ENCODE data around the gene SMIM11.
"Not testable (repeated sequence)": the region's sequence is repeated elsewhere in the genome, so short reads cannot be mapped to it uniquely, and the experiment has no call there.

SMIM11 gene

DNA sequence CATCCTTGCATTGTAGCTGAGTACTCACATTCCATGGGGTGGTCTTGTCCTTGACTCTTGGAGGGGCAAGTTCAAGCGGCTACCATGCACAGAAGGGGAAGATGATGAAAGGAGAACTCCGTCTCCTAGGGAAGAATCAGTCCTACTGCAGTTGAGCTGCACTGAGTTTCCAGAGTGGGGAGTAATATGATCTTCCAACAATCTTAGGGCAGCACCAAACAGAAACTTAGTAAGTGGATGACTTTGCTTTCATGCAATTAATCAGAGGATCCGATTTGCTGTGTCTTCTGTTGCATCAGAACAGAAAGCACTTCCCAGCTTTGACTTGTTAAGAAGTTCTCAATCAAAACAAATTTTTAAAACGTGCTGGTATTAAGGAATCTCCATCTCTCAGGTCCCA, 48.5 kb downstream of the SMIM11 start, which contains the start of gene SMIM34:
Gene SMIM34 (minus strand): TSS at position 147 of the 400 bp plus-strand sequence. CDS start 112 bp downstream, at position 35.
- DNase-seq (ENCODE audit: low spot score) = not testable (repeated sequence)

- not testable (repeated sequence) for DNase-seq (ENCODE audit: low spot score)
Observed at GRCh38 chr21:34427339-34427738, 52.0 kb downstream of the SMIM11 start.

GRCh38 chr21:34428441-34428840, 53.1 kb downstream of the SMIM11 start:
- not testable (repeated sequence) for DNase-seq (ENCODE audit: low spot score)

DNA sequence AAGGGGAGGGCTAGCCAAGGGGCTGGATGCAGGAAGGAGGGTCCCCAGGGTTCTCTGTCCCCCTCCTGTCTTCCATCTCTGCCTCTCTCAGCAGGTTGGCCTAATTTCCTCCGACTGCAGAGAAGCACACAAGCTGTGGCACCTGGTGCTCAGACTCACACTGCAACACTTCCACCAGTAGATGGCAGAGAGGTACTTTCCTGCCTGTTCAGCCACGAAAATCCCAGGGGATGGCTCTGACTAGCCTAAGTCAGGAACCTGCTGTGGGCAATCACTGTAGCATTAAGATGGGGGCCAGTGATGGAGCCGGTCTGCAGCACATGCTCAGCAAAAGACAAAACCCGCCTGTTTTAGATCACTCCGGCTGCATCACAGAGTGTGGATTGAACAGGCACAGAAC, 54.4 kb downstream of the SMIM11 start:
- DNase-seq (ENCODE audit: low spot score) = not testable (repeated sequence)
